NCI-H460 (cell line): ENCODE measurements around the gene CNOT8. TPM values are rescaled to one million over a fixed set of nuclear protein-coding genes. Genes with fewer than 3 reads are reported as not detected.
"Not testable (repeated sequence)": the region's sequence is repeated elsewhere in the genome, so short reads cannot be mapped to it uniquely, and the experiment has no call there.

Experiments used
- DNase-seq: peaks from one replicate; pipeline ENCODE4 v3.0.0-alpha.2; 2016; ENCODE audit warnings: low read depth; ENCODE audit errors: extremely low read depth
- polyA plus RNA-seq: library from polyadenylated mRNA; depleted of rRNA; stranded (reverse); fragments of >200 nt; gene quantifications from 2 replicates; pipeline ENCODE4 v1.2.3, GENCODE V29; 2014; cell fraction: nucleus; rRNA removed
- total RNA-seq: library from RNA; depleted of rRNA; stranded (reverse); fragments of >200 nt; shearing (Covaris generic); gene quantifications from 2 replicates; pipeline ENCODE4 v1.2.3, GENCODE V29; 2014; rRNA removed

CNOT8 gene
- total RNA-seq = 67.3 and 81.2 TPM in 2 replicates
- 51.2 and 99.2 TPM in 2 replicates for polyA plus RNA-seq

- DNase-seq = peak; percentile 97
These were observed at the start of gene CNOT8 for GRCh38 chr5:154858297-154858971. TSS of gene CNOT8 (plus strand) at chr5:154858627. CDS start at chr5:154863279, 4,652 bp downstream.

- no peak for DNase-seq
These were observed 47.2 kb upstream of the CNOT8 start for GRCh38 chr5:154811239-154811638.

GRCh38 chr5:154811653-154812465 is 46.6 kb upstream of the CNOT8 start:
- DNase-seq = peak; percentile 69

- no peak for DNase-seq
These were observed 45.3 kb upstream of the CNOT8 start for GRCh38 chr5:154813158-154813557.

GRCh38 chr5:154813736-154814135 is 44.7 kb upstream of the CNOT8 start:
- DNase-seq = no peak

GRCh38 chr5:154815025-154815424 is 43.4 kb upstream of the CNOT8 start:
- DNase-seq = no peak

GRCh38 chr5:154815684-154816247 is 42.7 kb upstream of the CNOT8 start:
- DNase-seq = no peak

- DNase-seq = no peak
These were observed 41.4 kb upstream of the CNOT8 start for GRCh38 chr5:154816891-154817492.

GRCh38 chr5:154817815-154818214 is 40.6 kb upstream of the CNOT8 start:
- no peak for DNase-seq

GRCh38 chr5:154818471-154819116 is 39.8 kb upstream of the CNOT8 start:
- no peak for DNase-seq

- DNase-seq = no peak
These were observed 38.9 kb upstream of the CNOT8 start for GRCh38 chr5:154819546-154819945.

- DNase-seq = no peak
These were observed 38.0 kb upstream of the CNOT8 start for GRCh38 chr5:154820383-154820782.

GRCh38 chr5:154822896-154823295 is 35.5 kb upstream of the CNOT8 start:
- DNase-seq = not testable (repeated sequence)

- no peak for DNase-seq
These were observed 34.8 kb upstream of the CNOT8 start for GRCh38 chr5:154823605-154824004.

GRCh38 chr5:154824070-154824469 is 34.4 kb upstream of the CNOT8 start:
- DNase-seq = no peak

GRCh38 chr5:154829181-154829588 is 29.2 kb upstream of the CNOT8 start:
- no peak for DNase-seq

- DNase-seq = no peak
These were observed 28.7 kb upstream of the CNOT8 start for GRCh38 chr5:154829589-154830218.

- no peak for DNase-seq
These were observed 28.2 kb upstream of the CNOT8 start for GRCh38 chr5:154830219-154830595.

GRCh38 chr5:154830596-154830995 is 27.8 kb upstream of the CNOT8 start:
- DNase-seq = no peak

- no peak for DNase-seq
These were observed 27.0 kb upstream of the CNOT8 start for GRCh38 chr5:154831451-154831850.
